HG02981 (cell line): ENCODE data around the gene GATB.

Experiments
- ATAC-seq: cut with Tn5 transposase; IDR thresholded peaks from one replicate; pipeline ENCODE4 v1.9.1; 2021; ENCODE audit warnings: mild to moderate bottlenecking, moderate library complexity; ENCODE audit not compliant: unreplicated experiment

The GATB gene

DNA sequence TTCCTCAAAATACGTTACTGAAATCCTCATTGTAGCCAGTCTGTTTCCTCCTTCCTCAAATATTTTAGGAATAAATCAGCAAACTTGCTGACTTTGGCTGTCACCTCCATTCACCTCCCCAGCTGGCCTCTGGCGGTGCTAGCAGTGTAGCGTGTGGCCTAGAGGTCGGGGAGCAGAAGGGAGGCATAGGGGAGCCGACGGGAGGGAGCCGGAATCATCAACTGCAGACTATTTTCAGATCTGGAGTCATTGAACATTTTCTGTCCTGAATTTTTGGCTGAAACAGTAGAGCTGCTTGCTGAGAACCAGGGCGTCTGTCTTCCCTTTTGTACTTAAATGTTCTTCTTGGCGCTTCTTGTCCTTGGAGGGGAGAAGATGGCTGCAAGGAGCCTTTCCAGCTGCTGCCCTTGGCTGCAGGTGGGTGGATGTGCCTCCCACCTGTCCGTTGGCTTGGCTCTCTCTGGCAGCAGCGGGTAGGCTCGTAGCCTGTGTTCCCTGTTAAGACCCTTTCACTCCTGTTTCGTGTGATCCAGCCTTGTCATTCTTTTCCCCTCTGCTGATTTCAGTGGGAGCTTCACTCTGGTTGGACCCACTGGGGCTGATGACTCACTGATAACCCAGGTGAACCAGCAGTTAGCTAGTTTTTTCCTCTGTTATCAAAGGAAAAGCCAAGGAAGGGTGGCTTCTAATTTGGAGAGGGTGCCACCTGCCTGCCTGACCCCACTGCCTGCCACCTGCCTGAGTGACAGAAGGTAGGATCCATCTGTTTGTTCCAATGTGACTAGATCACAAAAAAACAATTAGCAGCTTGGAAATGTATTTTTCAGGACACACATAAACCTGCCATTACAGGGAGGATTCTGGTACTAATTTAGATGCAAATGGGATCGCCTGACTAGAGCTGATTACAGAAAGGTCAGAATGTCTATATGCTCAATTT, 135.9 kb downstream of the GATB start:
- no peak for ATAC-seq
